Measurements from ENCODE around the gene SLC26A1.

SLC26A1 gene

GRCh38 chr4:1027915-1028238 is 34.7 kb upstream of the SLC26A1 start:
- DNase-seq = no peak

GRCh38 chr4:1027219-1027914 is 34.2 kb upstream of the SLC26A1 start:
- no peak for DNase-seq

- no peak for DNase-seq
These were observed 32.9 kb upstream of the SLC26A1 start for GRCh38 chr4:1026115-1026514.

GRCh38 chr4:1024882-1025545 is 31.8 kb upstream of the SLC26A1 start:
- no peak for DNase-seq

GRCh38 chr4:1023895-1024740 is 30.9 kb upstream of the SLC26A1 start:
- DNase-seq = no peak

GRCh38 chr4:1023075-1023640 is 30.0 kb upstream of the SLC26A1 start:
- no peak for DNase-seq

GRCh38 chr4:1022739-1023066 is 29.5 kb upstream of the SLC26A1 start:
- no peak for DNase-seq

- no peak for DNase-seq
These were observed 29.0 kb upstream of the SLC26A1 start for GRCh38 chr4:1022051-1022738.

GRCh38 chr4:1021386-1022050 is 28.3 kb upstream of the SLC26A1 start:
- no peak for DNase-seq

GRCh38 chr4:1019729-1020470 is 26.7 kb upstream of the SLC26A1 start:
- no peak for DNase-seq

- DNase-seq = no peak
These were observed 26.1 kb upstream of the SLC26A1 start for GRCh38 chr4:1019320-1019719.

GRCh38 chr4:1018147-1019020 is 25.2 kb upstream of the SLC26A1 start:
- no peak for DNase-seq

- DNase-seq = no peak
These were observed 24.5 kb upstream of the SLC26A1 start for GRCh38 chr4:1017706-1018105.

GRCh38 chr4:1017211-1017610 is 24.0 kb upstream of the SLC26A1 start:
- no peak for DNase-seq

GRCh38 chr4:1015746-1016145 is 22.5 kb upstream of the SLC26A1 start:
- DNase-seq = no peak

GRCh38 chr4:1015179-1015578 is 22.0 kb upstream of the SLC26A1 start:
- DNase-seq = no peak

- no peak for DNase-seq
These were observed 21.3 kb upstream of the SLC26A1 start for GRCh38 chr4:1014291-1015167.

- DNase-seq = no peak
These were observed 20.2 kb upstream of the SLC26A1 start for GRCh38 chr4:1013225-1014073.
